H1 (cell line): ENCODE measurements around the gene MACROD2. TPM values are rescaled to one million over a fixed set of nuclear protein-coding genes. Genes with fewer than 3 reads are reported as not detected.

Experiments used
- BRCA1 ChIP-seq: IDR thresholded peaks from 2 replicates; pipeline ENCODE4 v1.6.1; 2012; ENCODE audit warnings: low read depth, low read length, improper control_type of control experiment
- CHD7 ChIP-seq: fragments of 300-600 bp; sonication (generic); IDR thresholded peaks from 2 replicates; pipeline ENCODE4 v1.7.1; 2012; ENCODE audit warnings: low read length, moderate library complexity, mild to moderate bottlenecking, inconsistent platforms; ENCODE audit not compliant: insufficient replicate concordance
- FOSL1 ChIP-seq: IDR thresholded peaks from 2 replicates; pipeline ENCODE4 v1.6.1; 2011; ENCODE audit warnings: mild to moderate bottlenecking, low read depth, low read length, moderate library complexity; ENCODE audit not compliant: insufficient read depth
- RAD21 ChIP-seq, 2 experiments: IDR thresholded peaks in 1 of 2; conservative IDR thresholded peaks in 1 of 2; 2 replicates each; pipeline ENCODE4 v1.6.1; 2011; ENCODE audit warnings: low read depth in 2 of 2, low read length in 2 of 2, improper control_type of control experiment in 1 of 2, inconsistent platforms in 1 of 2, mild to moderate bottlenecking in 1 of 2, moderate library complexity in 1 of 2
- polyA plus RNA-seq, 7 experiments: library from polyadenylated mRNA; depleted of rRNA in 3 of 7; stranded (reverse) in 5 of 7; unstranded in 2 of 7; fragments of >200 nt in 5 of 7; fragments of 200-250 nt in 2 of 7; gene quantifications; 1 replicate in 5 of 7; 2 replicates in 1 of 7; 4 replicates in 1 of 7; pipeline versions ENCODE4 v1.2.1 to v1.2.3, GENCODE V29; 2011 to 2013; ENCODE audit warnings: missing spikeins in 2 of 7, mixed read lengths in 2 of 7
- total RNA-seq: library from RNA; stranded (reverse); fragmentation: NEBNext Ultra II Directional; extraction: Animal tissue kit (Norgen Biotek cat#: 25700); gene quantifications from 2 replicates; pipeline ENCODE4 v1.2.1, GENCODE V29; 2021

Gene MACROD2
- total and polyA plus RNA-seq, 2 of the 8 experiments (the other 6 are each of a cell fraction or from before 2014, with no cell fraction given): 0.70 to 3.9 TPM

- TF ChIP-seq CHD7 (no peak), RAD21 (IDR thresholded peaks at IDR 0.05 in 1 of 2, conservative IDR thresholded peaks at IDR 0.05 in 1 of 2; ENCODE audit: low read depth in 2 of 2, low read length in 2 of 2) (no peak), BRCA1 (no peak), FOSL1 (no peak)
Measured at GRCh38 chr20:14573676-14574075, 578.4 kb downstream of the MACROD2 start (continued).
